Ishikawa (cell line): ENCODE results near the gene FAM180A.

Experiments
- EGR1 ChIP-seq: IDR thresholded peaks from 2 replicates; pipeline ENCODE4 v1.6.1; 2012
- EP300 ChIP-seq: IDR thresholded peaks from 2 replicates; pipeline ENCODE4 v1.6.1; 2012; ENCODE audit warnings: borderline replicate concordance
- FOXM1 ChIP-seq: IDR thresholded peaks from 2 replicates; pipeline ENCODE4 v1.6.1; 2012; ENCODE audit warnings: low read depth, borderline replicate concordance
- RAD21 ChIP-seq: IDR thresholded peaks from 2 replicates; pipeline ENCODE4 v1.6.1; 2012; ENCODE audit warnings: low read depth
- YY1 ChIP-seq: IDR thresholded peaks from 2 replicates; pipeline ENCODE4 v1.6.1; 2012; ENCODE audit warnings: low read depth

DNA sequence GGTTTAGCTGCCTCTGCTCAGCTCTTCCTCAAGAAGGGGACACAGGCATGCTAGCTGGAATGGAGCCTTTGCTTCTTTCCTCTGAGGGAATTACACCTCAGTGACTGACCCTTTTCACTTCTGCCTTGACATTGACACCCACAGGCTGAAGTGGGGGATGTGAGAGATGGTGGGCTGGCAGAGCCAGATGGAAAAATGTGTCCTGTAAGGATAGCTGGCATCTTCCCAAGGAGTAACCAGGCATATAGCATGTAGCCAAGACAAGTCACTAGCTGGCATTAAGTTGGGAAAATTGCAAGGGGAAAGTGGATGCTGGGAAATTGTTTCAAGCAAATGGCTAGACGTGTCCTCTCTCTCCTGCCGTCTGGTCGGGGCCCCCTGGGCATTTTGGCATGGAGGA lies 66.4 kb downstream of the FAM180A start:
- TF ChIP-seq FOXM1 (no peak), RAD21 (no peak), EGR1 (no peak), EP300 (no peak), YY1 (no peak)
